Kidney capillary endothelial cell (primary cell): ENCODE measurements around the gene NHLRC4.
A peak's percentile ranks its signal among the peaks of the same experiment; 100 is the strongest.

ENCODE experiments used
- DNase-seq: peaks from one replicate; pipeline ENCODE4 v3.0.0-alpha.2; 2018; ENCODE audit warnings: low spot score

NHLRC4 gene

DNA sequence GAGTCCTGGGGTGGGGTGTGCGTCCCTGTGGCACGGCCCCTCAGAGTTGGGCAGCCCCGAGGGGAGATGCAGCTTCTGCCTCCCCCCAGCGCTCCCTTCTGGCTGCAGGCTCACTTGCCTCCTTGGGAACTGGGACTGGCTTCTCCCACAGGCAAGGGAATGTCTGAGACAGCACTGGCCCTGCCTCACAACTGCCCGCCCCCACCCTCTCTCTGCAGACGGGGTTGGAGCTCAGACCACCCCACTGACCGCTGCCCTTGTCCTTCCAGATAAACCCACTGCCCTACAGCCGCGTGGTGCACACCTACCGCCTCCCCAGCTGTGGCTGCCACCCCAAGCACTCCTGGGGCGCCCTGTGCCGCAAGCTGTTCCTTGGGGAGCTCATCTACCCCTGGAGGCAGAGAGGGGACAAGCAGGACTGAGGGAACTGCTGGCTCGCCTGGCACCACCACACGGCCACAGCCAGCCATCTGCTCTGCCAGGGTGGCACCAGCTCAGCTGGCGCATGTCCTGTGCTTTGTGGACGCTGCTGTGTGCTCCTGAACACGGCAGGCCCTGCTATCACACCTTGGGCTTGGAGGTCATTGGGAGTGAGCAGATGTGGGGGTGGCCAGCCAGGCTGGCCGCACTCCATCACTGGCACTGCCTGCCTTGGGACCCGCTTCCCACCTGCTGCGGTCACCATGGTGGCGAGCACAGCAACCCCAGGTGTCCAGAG is 16.0 kb downstream of the NHLRC4 start:
- DNase-seq = no peak

DNA sequence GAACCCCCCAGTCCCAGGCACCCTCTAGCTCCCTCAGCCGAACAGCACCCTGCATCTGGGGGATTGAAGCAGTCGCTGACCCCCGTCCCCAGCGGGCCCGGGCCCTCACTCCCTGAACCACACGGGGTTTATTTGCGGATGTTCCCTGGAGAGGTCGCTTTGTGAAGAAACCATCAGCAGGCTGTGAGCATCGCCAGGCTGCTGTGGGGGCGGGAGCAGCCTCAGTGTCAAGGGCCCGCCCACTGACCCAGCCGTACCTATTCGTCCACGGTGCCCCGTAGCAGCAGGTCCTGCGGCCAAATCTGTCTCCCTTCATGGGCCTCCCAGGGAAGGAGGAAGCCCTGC is 16.6 kb downstream of the NHLRC4 start:
- DNase-seq = no peak

DNA sequence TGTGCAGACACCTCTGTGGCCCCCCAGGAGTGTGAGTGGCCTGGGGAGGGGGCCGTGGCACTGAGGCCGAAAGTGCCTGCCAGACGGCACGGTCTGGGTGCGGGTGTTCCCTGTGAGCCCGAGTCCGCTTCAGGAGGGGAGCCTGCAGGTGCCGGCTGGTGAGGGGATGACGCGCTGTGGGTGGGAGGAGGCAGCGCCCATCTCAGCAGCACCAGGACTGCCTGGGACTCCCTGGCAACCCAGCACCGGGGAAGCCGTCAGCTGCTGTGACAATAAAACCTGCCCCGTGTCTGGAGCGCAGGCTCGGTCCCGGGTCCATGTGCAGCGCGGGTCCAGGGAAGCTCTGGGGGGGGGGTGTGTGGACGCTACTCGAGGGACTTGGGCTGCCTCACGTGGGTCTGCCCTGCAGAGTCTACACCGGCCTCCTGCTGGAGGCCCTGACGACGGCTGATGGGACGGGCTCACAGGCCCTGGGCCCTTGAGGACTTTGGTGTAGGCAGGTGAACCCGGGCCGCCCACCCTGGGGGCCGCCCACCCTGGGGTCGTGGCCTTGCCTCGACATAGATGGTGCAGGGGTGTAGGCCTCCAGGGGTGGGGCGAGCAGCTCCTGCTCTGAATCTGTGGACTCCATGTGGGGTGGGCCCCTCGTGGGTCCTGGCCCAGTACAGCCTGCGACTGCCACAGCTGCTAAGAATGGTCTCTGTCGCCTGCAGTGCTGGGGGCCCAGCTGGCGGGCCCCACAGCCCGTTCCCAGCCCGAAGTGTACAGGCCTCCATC is 17.2 kb downstream of the NHLRC4 start:
- no peak for DNase-seq

DNA sequence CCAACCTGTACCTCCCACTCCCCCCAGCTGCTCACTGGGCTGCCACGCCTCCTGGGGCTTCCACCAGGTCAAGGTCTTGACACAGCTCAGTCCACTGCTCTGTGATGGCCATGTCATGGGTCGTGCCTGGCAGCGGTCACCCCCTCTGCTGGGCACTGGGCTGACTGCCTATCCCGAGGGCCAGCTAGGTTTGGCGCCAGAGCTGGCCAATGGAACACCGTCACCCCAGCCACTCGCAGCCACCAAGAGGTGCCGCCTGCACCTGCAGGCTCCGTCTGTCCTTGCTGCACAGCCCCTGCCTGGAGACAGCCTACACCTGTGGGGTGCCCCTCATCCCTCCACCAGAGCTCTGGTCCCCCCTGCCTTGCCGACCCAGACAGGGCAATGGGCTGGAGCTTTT is 18.5 kb downstream of the NHLRC4 start:
- no peak for DNase-seq

DNA sequence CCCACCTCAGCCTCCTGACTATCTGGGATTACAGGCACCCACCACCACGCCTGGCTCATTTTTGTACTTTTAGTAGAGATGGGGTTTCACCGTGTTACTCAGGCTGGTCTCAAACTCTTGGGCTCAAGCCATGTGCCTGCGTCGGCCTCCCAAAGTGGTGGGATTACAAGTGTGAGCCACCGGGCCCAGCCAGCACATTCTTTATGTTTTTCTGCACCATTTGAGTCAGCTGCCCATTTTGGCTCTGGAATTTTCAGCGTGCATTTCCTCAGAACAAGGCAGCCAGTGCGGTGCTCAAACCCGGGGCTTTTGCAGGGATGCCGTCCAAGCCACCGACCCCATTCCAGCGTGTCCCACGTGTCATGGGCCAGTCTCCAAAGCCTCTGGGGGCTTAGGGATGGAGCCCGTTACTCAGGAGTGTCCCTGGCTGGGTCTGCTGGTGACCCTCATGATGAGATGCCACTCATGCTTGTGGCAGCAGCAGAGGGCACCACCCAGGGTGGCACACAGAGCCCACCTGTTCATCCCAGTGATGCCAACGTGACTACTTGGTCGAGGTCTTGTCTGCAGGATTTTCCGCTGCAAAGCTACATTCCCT is 19.3 kb downstream of the NHLRC4 start:
- no peak for DNase-seq

DNA sequence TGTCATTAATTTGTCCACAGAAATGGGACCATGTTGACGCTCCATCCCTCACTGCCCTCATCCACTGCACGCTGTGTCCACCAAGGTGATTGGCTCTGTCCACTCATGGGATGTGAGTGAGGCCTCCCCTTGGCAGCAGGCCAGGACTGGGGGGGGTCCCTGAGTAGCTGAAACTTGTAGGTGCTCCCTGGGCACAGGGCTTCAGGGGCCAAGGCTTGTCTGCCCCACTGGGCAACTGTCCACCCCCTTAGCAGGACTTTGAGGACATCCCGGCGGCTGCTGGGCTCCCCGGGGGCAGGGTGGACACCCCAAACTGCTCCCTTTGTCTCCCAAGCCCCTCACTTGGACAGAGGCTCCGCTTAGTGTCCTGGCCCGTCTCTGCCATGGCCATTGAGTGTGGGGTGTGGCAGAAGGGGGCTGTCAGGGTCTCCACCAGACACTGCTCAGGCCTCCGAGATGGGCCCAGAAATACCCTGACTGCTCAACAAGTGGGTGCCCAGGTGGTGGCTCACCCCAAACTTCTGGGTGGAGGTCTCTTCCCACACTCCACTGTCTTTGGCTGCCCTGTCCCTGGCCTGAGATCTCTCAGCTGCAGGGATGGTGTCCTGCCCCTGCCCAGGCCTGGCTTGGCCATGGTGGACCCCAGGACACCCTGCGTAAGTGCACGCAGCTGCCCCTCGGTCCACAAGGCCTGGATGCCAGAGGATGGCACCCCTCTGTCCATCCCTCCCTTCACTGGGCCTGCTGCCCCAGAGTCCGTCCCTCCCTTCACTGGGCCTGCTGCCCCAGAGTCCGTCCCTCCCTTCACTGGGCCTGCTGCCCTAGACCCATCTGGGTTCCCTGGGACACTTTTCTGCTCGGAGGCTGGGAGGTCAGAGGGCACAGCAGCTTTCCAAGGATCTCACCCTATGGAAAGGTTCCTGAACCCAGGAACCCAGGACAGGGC is 20.1 kb downstream of the NHLRC4 start:
- no peak for DNase-seq

DNA sequence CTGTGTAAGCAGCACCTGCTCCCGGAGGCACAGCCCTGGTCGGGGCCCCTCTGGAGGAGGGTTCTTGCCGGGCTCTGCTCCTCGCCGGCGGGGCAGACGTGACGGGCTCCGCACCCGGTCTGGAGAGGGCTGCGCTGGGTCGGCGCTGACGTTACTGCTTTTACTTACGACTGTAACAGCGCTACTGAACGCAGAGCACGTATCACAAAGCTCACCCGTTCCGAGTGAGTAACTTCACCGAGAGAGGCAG is 21.8 kb downstream of the NHLRC4 start:
- DNase-seq = peak; percentile 51

DNA sequence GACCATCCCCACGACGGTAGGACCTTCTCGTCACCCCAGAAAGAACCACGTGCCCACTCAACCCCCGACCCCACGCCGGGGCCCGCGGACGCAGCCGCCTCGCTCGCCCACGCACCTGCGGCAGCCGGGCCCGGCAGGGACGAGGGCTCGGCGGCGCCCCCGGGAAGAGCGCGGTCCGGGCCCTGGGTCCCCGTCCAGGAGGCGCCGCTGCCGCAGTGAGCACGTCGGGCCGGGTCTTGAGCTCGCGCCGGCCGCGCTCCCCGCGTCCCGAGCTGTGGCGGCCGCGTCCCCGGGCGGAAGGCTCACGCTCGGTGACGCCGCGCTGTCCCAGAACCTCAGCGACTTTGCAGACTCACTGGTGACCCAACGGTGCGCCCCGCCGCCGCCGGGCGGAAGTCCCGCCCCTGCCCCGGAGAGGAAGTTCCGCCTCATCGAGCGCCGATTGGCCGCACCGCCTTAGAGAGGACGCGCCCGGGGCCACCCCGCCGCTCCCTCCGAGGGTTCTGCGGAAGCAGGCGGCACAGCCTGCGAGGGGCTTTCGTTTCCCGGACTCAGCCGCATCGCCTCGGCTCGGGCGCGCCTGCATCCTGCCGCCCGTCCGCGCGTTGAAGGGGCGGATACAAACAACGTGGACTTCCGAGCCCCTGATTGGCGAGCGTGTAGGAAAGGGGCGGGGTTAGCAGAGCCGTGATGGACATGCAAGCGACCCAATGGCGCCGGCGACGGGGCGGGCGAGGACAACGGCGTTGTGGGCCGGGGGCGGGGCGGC is 22.3 kb downstream of the NHLRC4 start:
- peak; percentile 90 for DNase-seq

DNA sequence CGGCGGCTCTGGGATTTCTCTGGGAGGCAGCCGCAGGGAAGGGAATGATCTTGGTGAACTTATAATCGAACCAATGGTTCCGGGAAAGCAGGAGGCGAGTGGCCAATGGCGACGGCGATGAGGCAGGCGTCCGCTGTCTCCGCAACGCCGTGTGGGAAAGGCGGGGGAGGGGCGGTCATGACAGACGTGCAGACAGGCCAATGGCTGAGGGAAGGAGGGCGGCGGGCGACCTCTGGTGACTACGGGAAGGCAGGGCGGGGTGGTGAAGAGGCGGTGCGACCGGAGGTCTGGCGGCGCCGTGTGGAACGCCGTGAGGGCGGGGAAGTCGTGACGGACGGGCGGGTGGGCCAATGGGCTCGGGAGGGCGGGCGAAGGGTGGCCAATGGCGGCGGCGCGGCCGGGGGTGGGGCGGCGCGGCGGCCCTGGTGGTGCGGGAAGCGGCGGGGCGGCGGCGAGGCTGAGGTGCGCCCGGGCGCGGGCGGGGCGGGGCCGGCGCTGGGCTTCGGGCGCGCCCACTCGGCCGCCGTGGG is 22.9 kb downstream of the NHLRC4 start, which contains the start of gene RAB40C:
Gene RAB40C, plus strand, starts transcription at position 409 of the 530 bp plus-strand sequence. CDS start 226 bp downstream, outside the sequence.
- peak; percentile 96 for DNase-seq

DNA sequence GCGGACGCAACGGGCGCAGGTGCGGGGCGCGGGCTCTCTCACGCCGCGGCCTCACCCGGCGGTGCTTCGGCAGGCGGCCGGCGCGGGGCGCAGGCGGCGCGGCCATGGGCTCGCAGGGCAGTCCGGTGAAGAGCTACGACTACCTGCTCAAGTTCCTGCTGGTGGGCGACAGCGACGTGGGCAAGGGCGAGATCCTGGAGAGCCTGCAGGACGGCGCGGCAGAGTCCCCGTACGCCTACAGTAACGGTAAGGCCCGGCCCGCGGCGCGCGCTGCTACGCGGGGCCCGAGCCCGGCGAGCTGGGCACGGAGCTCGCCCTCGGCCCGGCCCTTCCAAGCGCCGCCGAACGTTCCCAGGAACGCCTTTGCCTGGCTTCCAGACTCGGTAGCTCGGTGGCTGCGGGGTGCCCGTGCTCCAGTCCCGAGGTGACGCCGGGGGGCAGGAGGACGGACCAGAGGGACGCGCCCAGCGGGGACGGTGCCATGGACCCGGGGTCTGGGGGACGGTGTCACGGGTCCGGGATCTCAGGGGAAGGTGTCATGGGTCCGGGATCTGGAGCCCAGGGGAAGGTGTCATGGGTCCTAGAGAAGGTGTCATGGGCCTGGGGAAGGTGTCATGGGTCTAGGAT is 23.5 kb downstream of the NHLRC4 start:
- no peak for DNase-seq

DNA sequence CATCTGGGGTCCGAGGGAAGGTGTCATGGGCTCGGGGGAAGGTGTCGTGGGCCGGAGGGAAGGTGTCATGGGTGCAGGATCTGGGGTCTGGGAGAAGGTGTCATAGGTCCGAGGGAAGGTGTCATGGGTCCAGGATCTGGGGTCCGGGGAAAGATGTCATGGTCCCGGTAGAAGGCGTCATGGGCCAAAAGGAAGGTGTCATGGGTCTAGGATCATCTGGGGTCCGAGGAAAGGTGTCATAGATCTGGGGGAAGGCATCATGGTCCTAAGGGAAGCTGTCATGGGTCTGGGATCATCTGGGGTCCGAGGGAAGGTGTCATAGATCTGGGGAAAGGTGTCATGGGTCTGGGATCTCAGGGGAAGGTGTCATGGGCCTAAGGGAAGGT is 24.0 kb downstream of the NHLRC4 start:
- DNase-seq = no peak

DNA sequence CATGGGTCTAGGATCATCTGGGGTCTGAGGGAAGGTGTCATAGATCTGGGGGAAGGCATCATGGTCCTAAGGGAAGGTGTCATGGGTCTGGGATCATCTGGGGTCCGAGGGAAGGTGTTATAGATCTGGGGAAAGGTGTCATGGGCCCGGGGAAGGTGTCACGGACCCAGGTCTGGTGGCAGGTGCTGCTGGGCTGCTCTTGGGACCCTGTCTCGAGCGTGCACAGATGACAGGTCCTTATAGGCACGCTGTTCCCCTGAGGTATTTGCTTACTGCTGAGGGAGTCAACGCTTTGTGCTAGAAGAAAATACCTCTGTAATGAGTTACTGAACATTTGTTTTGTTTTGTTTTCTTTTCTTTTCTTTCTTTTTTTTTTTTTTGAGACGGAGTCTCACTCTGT is 24.4 kb downstream of the NHLRC4 start:
- no peak for DNase-seq

DNA sequence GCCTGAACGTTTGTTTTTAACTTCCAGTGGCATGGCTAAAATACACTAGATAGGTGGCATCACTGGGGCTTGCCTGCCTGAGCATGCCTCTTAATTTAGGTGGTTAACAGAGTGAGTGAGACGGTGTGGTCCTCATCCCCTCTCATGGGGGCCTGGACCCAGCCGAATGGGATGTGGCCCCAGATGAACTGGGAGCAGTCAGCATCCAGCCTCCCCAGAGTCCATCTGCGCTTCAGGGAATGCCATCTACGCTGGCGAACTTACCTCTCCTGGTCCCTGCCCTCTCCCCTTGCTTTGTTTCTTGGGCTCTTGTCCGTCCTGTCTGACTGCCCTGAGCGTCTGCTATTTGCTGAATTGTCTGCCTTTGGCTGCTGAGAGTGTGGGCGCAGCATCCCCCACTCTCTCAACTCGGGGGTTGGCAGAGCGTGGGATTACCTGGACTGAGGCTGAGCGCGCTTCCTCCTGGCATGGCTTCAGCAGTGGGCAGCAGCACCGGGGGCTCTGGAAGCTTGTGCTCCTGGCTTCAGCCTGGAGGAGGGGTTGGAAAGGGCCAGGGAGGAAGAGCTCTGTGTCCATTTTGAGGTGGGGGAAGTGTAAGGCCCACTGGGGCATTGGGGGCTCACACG is 25.2 kb downstream of the NHLRC4 start:
- DNase-seq = no peak

DNA sequence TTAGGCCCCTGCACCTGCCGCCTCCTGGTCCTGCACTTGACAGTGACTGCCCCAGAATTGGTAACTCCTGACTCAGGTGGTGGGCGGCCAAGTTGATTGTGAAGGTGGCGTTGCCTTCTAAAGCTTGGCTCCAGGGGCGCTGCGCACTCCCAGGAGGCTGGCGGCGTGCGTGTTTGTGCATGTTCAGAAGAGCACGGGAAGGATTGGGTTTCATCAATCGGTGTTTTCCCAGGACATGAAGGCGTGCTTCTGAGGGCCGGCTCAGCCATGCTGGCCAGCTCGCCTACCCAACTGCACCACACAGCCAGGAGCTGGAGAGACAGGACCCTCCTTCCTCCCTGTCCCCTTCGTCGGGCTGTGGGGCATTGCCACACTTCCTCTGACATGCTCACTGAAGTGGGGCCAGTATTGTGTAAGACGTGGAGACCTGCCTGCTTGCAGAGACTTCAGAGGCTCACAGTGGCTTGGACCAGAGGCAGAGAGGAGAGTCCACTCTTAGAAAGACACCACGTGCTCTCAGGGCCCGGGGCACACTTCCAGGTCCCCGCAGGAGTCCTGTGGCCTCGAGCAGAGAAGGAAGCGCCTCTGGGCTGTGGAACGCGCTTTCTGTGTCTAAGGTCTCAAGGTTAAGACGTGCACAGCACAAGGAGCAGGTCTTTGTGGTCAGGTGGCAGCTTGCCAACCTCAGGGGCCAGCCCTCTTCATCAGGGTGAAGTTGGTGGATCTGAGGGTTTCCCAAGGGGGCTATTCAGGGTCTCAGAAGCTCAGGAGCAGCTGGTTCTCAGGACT is 25.9 kb downstream of the NHLRC4 start:
- no peak for DNase-seq

DNA sequence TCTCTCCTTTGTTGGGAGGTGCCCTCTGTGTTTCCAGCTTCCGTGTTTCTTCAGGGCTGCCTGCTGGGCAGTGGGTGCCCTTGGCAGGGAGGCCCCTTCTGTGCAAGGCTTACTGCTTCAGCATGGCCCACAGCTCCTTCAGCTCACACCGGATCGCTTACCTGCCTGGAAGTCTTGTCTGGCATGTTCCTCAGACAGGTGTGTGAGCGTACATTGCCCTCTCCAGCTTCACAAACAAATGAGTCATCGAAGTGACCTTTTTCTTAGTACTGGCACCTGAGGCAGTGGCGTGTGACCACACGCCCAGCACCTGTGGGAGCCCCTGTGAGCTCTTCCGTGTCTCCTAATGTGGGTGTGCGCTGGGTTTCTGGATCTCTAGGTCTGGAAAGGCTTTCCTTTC is 26.6 kb downstream of the NHLRC4 start:
- DNase-seq = no peak

DNA sequence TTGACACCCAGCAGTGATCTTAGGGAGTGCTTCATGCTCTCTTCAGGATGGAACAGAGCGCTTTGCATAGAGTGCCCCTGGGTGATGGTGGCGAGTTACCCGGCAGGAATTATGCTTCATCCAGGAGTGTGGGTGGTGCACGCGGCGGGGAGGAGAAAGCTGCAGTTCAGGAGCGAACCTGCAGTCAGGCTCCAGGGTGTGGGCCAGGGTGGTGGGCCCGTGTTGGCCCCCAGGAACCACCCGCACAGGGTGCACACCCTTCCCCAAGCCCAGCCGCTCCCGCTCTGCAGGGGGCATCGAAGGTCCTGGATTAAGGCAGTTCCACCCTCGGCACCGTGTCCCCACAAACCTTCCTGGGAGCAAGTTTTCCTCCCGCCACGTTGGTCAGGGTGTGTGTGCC is 27.0 kb downstream of the NHLRC4 start:
- no peak for DNase-seq

DNA sequence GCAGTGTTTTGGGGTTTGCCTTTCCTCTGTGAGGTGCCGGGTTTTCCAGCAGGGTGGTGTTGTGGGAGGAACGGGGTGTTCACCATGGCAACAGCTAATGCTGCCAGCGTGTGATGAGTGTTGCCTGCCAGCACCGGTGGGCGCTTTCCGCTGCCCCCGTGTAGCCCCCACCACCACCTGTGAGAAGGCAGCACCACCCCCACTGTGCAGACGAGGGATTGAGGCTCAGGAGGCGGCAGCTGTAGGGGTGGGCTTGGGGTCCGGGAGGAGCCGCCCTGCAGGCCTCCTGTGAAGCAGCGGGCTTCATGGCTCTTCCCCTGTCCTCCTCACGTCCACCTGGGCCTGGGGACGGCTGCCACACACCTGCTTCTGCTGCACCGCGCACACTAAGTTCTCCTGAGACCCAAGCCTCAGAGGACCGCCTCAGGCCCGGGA is 28.3 kb downstream of the NHLRC4 start:
- DNase-seq = no peak

DNA sequence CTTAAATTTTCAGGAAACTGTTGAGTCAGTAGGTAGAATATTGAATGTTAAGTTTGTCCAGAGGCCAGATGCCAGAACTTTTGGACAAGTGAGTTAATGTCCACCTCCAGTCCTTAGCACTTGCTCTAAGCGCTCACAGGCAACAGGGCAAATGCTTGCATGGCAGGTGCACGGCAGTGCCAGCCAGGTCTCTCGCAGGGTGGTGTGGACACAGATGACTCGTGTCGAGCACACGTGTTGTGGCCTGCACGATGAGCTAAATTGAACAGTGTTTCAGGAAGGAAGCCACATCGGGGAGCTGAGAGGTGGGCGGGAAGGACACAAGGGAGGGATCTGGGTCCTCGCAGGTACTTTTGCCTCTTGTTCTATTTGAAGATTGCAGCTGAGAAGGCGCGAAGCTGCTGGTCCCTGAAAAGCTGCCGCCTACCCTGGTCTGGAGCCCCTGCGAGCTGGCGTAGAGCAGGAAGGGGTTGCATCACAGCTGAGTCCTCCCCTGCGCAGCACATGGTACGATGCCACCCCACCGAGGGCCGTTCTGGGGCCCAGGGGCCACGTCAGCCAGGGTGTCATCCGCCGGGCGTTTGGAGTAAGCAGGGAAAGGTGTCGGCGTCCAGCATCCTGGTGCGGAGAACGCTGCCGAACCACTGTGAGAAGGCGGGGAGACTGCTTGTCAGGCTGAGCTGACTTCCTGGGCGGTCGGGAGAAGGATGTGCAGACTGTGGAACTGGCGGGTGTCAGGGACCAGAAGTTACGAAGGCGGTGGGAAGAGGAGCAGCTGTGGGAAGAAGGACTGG is 29.3 kb downstream of the NHLRC4 start:
- DNase-seq = no peak

DNA sequence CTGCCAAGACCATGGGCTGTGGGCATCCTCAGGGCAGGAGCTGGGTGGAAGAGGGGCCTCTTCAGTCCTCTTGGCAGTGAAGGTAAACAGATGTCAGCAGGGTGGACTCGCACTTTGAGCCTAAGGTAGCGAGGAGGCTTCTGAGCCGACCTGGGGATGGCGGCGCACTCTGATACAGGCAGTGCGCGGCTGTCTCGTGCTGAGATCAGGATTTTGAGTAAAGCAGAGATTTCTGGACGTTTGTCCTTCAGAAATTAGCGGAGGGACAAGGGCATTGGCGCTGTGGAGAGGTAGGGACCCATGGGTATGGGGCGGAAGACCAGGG is 29.9 kb downstream of the NHLRC4 start:
- DNase-seq = no peak
